Hepatocyte (in vitro differentiated cells): ENCODE results near the gene STAC2.

Experiments used
- CTCF ChIP-seq: fragments of 200-600 bp; sonication (generic); IDR thresholded peaks from 2 replicates; pipeline ENCODE4 v1.5.1; 2016; ENCODE audit warnings: antibody characterized with exemption, mild to moderate bottlenecking; ENCODE audit not compliant: poor library complexity
- EZH2 ChIP-seq: fragments of 200-600 bp; sonication (generic); IDR thresholded peaks from 2 replicates; pipeline ENCODE4 v1.6.1; 2016; ENCODE audit warnings: antibody characterized with exemption, mild to moderate bottlenecking, borderline replicate concordance

- TF ChIP-seq CTCF (no peak), EZH2 (no peak)
Observed at GRCh38 chr17:39208136-39208535, 17.6 kb downstream of the STAC2 start.
